HepG2 (cell line): ENCODE measurements around the gene CLBA1.
"Not testable (repeated sequence)": the region's sequence is repeated elsewhere in the genome, so short reads cannot be mapped to it uniquely, and the experiment has no call there.

Experiments used
- ASH2L ChIP-seq: fragments of 300-600, 200-600 bp; sonication (generic); IDR thresholded peaks from 2 replicates; pipeline ENCODE4 v1.7.0; 2017; ENCODE audit warnings: low read depth, mild to moderate bottlenecking, moderate library complexity, mixed read lengths, low read length; ENCODE audit not compliant: insufficient read length
- REST ChIP-seq, 2 experiments: IDR thresholded peaks; 2 replicates each; pipeline ENCODE4 v1.6.1; 2011 to 2012; ENCODE audit warnings: low read length in 2 of 2, borderline replicate concordance in 1 of 2, low read depth in 1 of 2, mild to moderate bottlenecking in 1 of 2, moderate library complexity in 1 of 2
- RORA ChIP-seq: sonication (generic); formaldehyde crosslinking; IDR thresholded peaks from 2 replicates; pipeline ENCODE4 v1.5.0; 2020; ENCODE audit warnings: mild to moderate bottlenecking, missing genetic modification reagents, moderate library complexity
- SPEN ChIP-seq: sonication (generic); formaldehyde crosslinking; IDR thresholded peaks from 2 replicates; pipeline ENCODE4 v1.5.1; 2020; ENCODE audit warnings: low read depth, mild to moderate bottlenecking, missing genetic modification reagents
- ZBTB26 ChIP-seq: IDR thresholded peaks from 2 replicates; pipeline ENCODE4 v1.6.1; 2016; ENCODE audit warnings: missing compliant biosample characterization, missing genetic modification reagents, borderline replicate concordance
- ZFP36 ChIP-seq: fragments of 150-350 bp; IDR thresholded peaks from 2 replicates; pipeline ENCODE4 v1.6.1; 2018; ENCODE audit warnings: borderline replicate concordance, low read length, low read depth; ENCODE audit not compliant: partially characterized antibody

GRCh38 chr14:104944436-104945205, 41.0 kb upstream of the CLBA1 start:
- not testable (repeated sequence) for TF ChIP-seq ZBTB26 (CRISPR knock-in tag); REST (IDR thresholded peaks at IDR 0.05; ENCODE audit: borderline replicate concordance in 1 of 2, low read depth in 1 of 2, low read length in 2 of 2); ASH2L; SPEN; ZFP36; RORA (CRISPR knock-in tag)
